Pons (tissue), 1 donor: ENCODE data around the gene KCNQ2.

Experiments used
- DNase-seq: peaks from one replicate; pipeline ENCODE4 v3.0.0-alpha.2; 2016; ENCODE audit warnings: low spot score

KCNQ2 gene

GRCh38 chr20:63417097-63417737, 55.2 kb downstream of the KCNQ2 start:
- no peak for DNase-seq

DNA sequence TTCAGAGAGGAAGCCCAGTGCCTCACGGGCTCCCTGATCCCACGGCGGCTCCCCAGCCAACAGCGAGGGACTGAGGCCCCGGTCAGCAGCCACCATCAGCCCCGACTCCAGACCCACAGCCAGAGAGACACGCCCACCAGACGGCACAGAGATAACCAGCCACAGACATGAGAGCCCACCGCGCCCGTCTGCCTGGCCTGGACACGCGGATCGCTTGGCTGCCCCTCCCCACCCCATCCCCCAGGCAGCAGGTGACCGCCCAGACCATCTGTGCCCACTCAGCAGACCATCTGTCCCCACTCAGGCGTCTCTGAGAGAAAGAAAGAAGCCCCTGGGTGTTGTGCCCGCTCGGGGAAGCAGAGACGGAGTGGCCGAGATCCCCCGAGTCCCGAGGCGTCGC, 55.8 kb downstream of the KCNQ2 start:
- DNase-seq: no peak

GRCh38 chr20:63415647-63416391, 56.6 kb downstream of the KCNQ2 start:
- no peak for DNase-seq

GRCh38 chr20:63414720-63415430, 57.6 kb downstream of the KCNQ2 start:
- DNase-seq: no peak

DNA sequence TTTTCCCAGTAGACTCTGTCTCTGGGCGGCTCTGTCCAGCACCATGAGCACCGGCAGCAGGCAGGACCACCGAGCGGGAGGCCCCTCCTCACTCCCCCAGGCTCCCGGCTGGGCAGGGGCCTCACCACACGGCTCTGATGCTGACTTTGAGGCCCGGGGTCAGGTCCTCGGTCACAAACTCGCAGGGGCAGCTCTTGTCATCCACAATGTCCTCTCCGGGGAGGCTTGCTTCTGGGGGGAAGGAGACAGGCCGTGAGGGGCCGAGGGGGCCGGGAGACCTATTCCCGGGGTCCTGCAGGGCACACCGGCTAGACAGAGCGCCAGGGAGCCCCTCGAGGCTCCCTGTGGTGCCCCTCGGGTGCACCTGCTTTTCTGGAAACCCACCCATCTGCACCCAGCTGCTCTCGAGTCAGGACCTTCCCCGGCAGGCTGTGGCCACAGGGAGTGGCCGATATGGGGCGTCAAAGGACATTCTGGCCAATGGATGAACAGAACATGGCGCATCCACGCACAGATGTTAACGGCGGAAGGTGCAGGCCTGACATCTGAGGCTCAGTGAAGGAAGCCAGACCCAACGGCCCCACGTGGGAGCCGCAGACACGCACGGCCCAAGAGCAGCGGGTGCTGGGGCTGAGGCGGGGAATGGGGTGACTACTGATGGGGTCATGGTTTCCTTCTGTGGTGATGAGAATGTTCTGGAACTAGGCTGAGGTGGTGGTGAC, 58.3 kb downstream of the KCNQ2 start:
- no peak for DNase-seq

DNA sequence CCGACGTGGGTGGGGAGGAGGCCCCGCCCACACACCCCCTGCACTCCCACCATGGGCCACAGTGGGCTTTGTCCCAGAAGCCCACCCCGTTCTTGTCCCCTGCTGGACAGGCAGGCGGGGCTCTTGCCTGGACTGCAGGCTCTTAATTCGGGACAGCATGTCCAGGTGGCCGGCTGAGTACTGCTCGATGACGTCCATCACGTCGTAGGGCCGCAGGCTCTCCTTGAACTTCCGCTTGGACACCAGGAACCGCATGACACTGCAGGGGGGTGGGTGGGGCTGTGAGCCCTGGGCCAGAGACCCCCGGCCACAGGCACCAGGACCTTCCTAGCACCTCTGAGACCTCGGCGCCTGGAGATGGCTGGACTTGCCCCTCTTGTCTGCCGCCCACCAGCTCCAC, 59.1 kb downstream of the KCNQ2 start:
- DNase-seq: no peak

- DNase-seq: no peak
Measured at GRCh38 chr20:63412889-63413288, 59.6 kb downstream of the KCNQ2 start.

DNA sequence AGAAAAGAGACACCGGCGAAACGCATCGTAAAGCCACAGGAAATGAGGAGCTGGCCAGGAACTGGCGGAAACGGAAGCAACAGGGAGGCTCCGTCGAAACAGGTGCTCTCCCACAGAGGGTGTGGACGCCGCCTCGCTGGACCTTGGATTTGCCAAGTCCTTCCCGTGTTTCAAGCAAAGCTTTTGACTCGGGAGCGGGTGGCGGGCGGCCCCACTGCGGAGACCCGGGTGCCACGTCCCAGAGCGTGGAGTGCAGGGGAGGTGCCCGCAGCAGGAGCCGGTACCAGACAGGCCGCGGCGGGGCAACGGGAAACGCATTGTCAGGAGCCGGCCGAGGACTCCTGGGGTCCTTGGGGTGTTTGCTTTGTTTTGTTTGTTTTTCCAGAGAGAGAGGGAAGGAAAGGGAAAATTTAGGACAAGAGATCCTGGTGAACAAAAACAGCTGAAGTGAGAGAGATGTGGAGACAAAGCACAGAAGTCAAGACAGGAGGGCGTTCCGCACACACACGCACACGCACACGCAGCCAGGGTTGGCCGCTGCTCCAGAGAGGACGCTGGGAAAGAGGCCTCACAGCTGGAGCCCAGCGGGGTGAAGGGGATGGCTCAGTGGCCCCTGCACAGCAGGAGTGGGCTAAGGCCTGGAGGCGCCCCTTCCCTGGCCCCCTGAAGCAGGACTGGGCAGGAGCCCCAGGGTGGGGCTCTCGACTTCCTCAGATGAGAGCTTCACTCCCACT, 60.4 kb downstream of the KCNQ2 start:
- no peak for DNase-seq

DNA sequence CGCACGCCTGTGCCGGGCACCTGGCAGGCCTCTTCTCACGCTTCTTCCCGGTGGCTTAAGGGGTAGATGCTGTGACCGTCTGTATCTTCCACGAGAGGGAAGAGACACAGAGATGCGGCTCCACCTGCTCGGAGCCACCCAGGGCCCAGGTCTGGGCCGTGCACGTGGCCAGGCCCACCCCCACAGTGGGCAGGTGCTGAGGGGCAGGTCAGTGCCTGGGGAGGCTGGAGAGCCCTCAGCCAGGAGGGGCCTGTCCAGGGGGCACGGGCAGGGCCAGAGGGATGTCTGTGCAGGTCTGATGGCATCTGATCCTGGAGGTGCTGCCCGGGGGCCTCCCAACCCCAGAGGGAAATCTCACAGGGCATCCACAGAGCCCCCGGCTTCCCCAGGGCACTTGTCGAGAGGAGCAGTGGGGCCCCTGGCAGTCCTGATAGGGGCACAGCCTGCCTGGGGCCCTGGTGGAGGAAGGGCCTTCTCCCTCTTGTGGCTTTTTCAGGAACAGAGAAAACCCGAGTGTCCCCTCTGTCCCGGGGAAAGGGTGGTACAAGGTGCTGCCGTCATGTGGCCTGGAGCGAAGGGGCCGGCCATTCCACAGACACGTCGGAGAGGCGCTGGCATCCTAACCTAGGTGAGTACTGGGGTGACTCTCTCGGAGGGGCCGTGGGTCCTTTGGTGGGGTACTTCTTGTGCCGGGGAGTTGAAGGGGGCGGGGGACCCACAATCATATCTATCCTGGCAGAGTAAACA, 61.1 kb downstream of the KCNQ2 start:
- DNase-seq: no peak

DNA sequence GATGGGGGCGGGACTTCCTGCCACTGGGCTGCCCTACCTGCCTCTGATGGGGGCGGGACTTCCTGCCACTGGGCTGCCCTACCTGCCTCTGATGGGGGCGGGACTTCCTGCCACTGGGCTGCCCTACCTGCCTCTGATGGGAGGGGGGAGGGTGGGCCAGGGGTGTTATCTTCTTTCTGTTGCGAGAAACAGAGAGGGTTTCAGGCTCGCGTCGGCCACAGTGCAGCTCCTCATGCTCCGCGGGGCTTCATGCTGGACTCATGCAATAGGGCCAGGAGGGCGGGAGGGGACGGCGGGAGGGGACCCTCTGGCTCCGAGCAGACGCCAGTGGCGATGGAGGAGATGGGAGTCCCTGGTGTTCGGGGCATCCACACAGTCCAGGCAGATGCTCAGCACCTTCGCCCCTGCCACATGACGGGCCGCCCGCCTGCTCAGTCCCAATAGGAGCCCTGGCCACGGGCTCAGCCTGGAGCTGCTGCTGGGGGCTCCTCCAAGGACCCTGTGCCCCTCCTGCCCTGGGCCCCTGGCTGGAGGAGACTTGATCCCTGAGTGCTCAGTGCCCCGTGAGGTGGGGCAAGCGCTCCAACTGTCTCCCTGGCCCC, 62.5 kb downstream of the KCNQ2 start:
- DNase-seq: no peak

- no peak for DNase-seq
Measured at GRCh38 chr20:63409066-63409833, 63.2 kb downstream of the KCNQ2 start.

DNA sequence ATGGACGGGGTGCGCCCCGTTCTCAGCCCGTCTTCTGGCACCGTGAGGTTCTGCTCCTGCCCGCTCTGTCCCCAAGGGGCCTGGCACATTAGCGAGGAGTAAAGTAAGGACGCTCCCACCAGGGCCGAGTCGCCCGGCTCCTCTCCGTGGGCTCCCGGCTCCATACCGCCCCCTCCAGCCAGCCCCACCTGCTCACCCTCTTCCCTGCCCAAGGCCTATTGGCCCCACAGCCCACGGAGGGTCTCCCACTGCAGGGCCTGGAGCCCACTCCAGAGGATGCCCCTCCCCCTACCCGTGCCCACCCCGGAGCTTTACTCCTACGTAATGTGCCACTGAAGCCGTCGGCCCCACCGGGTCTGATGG, 63.8 kb downstream of the KCNQ2 start:
- no peak for DNase-seq

GRCh38 chr20:63407928-63408683, 64.3 kb downstream of the KCNQ2 start:
- DNase-seq: no peak

GRCh38 chr20:63406617-63407245, 65.7 kb downstream of the KCNQ2 start:
- no peak for DNase-seq

DNA sequence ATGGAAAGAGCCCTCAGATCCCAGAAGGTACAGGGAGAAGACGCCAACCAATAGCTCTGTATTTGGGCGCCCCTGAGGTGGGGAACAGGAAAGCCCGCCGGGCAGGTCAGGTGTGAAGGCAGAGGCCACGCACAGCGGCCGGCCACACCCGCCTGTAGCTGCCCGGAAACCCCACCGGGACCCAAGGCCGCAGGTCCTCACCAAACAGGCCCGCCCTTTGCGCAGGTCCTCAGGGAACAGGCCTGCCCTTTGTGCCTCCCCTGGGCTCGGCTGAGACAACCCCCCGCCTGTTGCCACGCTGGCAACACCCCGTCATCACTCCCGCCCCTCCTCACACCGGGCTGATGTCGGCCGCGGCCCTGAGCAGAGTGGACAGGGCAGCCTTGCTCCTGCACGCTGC, 66.4 kb downstream of the KCNQ2 start:
- DNase-seq: no peak

GRCh38 chr20:63405102-63405730, 67.2 kb downstream of the KCNQ2 start:
- no peak for DNase-seq

DNA sequence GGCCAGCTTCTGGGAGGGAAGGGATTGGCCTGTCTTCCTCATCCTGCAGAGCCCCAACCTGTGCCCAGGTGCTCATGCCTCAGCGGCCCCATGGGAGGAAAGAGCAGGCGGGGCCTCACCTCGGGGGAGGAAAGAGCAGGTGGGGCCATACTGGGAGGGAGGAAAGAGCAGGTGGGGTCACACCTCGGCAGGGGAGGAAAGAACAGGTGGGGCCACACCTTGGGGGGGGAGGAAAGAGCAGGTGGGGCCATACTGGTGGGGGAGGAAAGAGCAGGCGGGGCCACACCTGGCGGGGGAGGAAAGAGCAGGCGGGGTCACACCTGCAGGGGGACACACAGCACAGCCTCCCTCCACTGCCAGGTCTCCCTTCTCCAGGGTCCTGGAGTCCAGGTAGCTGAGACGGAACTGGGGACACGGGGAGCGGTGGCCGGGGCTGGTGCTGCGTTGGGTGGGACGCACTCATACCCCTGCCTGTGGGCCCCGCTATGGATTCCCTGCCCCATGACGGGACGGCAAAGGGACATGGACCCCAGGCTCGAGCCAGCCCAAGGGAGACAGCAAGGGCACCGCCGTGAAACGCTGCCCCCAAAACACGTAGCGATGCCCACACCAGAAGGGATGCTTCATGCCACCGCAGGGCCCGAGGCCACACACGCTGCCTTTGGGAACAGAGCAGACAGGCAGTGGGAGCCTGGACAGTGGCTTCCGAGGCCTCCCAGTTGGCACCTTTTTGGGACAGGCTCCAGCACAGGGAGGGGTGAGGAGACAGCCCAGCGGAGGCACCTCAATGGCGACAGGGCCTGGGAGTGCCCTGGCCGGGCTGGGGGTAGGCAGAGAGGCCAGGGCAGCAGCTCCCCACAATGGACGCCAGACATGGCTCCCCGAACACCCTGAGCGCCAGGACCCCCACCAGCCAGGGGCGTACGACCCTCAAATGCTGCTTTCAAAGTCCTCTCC, 68.0 kb downstream of the KCNQ2 start:
- DNase-seq: no peak
